Measurements from ENCODE around the gene DAAM2. TPM values are rescaled to one million over a fixed set of nuclear protein-coding genes. Genes with fewer than 3 reads are reported as not detected.

Gene DAAM2
- total RNA-seq, 2 donors from 2014 or later, result not detected

DNA sequence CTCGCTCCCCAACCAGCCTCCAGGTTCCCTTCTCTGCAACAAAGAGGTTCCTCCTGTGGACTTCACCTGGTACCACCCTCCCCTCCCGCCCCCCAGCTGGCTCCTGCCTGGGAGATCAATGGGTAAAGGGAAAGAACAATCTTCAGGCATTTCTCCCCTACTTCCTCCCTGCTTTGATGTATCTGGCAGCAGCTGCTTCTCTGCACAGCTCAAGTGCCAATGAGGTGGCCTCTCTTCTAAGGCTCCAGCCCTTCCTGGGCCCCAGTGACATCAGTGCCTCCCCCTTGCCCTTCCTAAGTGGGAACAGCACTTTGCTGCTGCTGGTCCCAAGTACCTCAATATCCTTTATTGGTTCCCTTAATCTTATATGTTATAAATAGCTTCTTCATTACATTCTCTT lies 118.6 kb downstream of the DAAM2 start:
- no peaks in the 10 kb centered on the region for H3K9me3 Mint-ChIP-seq
- H3K4me3 Mint-ChIP-seq, result no peak overlapping the region
- no peak overlapping the region for H3K27ac Mint-ChIP-seq
- ATAC-seq, result no peak
- no peaks in the 10 kb centered on the region for H3K36me3 Mint-ChIP-seq
- no peak for DNase-seq (ENCODE audit: low spot score)
- H3K4me1 Mint-ChIP-seq (ENCODE audit: low read depth in 2 of 2), result no peaks in the 10 kb centered on the region
- no peaks in the 10 kb centered on the region for H3K27me3 Mint-ChIP-seq

DNA sequence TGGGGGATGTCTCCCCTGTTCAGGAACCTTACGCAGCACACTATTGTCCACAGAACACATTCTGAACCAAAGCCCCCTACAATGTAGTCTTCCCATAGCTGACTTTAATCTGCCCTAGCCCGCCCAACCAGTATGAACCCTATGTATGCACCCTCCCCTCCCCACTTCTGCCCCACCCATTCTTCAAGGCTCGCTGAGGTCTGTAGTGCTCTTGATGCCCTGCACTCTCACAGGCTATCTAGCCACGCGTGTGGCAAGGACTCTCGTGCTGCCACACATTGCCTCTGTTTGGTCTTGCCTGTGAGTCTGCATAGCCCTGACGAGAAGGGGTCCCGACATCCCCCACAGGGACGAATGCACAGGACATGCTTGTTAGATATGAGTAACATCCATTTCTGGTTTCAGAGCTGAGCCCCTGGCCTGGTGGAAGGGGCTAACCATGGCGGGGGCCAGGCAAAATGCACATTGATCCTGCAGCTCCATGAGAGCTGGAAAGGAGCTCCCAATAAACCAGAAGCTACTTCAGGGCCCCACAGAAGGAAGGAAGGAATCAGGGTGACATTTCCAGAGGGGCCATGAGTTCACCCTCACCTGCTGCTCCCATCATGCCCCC lies 119.4 kb downstream of the DAAM2 start:
- Mint-ChIP-seq H3K36me3 (no peaks in the 10 kb centered on the region), H3K9me3 (no peaks in the 10 kb centered on the region), H3K4me3 (no peak overlapping the region), H3K27me3 (no peaks in the 10 kb centered on the region), H3K4me1 (ENCODE audit: low read depth in 2 of 2) (no peaks in the 10 kb centered on the region), H3K27ac (no peak overlapping the region)
- no peak for ATAC-seq
- DNase-seq (ENCODE audit: low spot score), result no peak

DNA sequence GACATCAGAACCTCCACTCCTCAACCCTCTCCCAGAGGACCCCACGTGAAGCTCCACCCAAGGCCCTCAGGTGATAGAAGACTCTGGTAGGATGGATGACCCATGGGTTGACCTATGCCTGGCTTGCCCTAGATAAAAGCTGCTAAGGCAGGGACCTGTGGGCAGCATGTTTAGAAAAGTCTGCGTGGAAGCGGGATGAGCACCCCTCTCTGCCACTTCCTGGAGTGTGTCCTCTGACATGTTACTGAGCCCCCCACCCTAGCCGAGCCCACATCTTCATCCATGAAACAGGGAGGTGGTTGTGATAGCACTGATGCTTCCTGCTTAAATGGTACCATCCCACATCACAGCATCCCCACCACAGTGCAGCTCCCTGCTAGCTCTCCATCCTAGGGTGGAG lies 120.3 kb downstream of the DAAM2 start:
- H3K4me1 Mint-ChIP-seq (ENCODE audit: low read depth in 2 of 2), result no peaks in the 10 kb centered on the region
- H3K27ac Mint-ChIP-seq, result no peak overlapping the region
- H3K9me3 Mint-ChIP-seq, result no peaks in the 10 kb centered on the region
- no peaks in the 10 kb centered on the region for H3K36me3 Mint-ChIP-seq
- peaks cover 0 to 3% of the 10 kb centered on the region in 2 donors for H3K27me3 Mint-ChIP-seq
- ATAC-seq, result no peak
- no peak overlapping the region for H3K4me3 Mint-ChIP-seq
- no peak for DNase-seq (ENCODE audit: low spot score)

DNA sequence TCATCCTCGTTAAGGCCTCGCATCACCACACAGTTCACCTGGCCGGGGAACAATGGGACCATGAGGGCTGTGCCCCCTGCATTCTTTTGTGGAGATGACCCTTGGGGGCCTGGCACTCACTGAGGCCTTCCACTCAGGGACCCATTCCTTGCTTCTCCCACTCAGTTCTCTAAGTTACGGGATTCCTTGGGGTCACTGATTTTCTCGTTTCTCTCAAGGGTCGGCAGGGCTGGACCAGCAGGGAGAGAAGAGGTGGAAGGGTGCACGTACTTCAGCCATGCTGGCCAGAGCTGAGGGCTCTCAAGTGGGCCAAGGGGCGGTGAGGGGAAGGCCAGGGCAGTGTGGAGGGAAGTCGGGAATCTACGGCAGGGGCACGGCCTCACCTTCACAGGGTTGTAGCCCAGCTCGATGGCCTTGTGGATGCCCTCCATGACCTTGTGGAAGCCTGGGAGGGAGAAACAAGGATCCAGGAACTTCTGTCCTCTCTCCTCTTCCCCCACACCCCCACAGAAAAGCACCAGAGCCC lies 121.3 kb downstream of the DAAM2 start:
- Mint-ChIP-seq H3K9me3 (no peaks in the 10 kb centered on the region), H3K4me1 (ENCODE audit: low read depth in 2 of 2) (no peaks in the 10 kb centered on the region), H3K27me3 (peaks cover 0 to 4% of the 10 kb centered on the region in 2 donors), H3K36me3 (no peaks in the 10 kb centered on the region), H3K4me3 (no peak overlapping the region), H3K27ac (no peak overlapping the region)
- DNase-seq (ENCODE audit: low spot score) (no peak), ATAC-seq (no peak)

DNA sequence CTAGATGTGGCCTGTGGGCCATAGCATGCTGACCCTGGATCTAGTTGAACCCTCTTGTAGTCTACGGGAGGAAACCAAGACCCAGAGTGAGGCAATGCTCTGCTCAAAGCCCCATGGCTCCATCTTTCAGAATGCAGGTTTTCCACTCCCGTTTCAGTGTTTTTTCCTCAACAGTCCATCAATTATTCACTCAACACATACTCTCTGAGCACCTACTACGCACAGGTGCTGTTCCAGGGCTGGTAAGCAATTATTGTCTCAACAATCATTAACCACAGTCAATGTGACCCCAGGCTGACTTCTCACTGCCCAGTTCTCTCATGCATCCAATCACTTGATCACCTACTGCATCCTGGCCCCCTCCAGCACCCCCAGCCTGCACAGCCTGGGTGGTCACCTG lies 122.1 kb downstream of the DAAM2 start:
- Mint-ChIP-seq H3K36me3 (no peaks in the 10 kb centered on the region), H3K9me3 (no peaks in the 10 kb centered on the region), H3K27me3 (peaks cover 0 to 4% of the 10 kb centered on the region in 2 donors), H3K27ac (no peak overlapping the region), H3K4me3 (no peak overlapping the region), H3K4me1 (ENCODE audit: low read depth in 2 of 2) (no peaks in the 10 kb centered on the region)
- DNase-seq (ENCODE audit: low spot score) (no peak), ATAC-seq (no peak)

DNA sequence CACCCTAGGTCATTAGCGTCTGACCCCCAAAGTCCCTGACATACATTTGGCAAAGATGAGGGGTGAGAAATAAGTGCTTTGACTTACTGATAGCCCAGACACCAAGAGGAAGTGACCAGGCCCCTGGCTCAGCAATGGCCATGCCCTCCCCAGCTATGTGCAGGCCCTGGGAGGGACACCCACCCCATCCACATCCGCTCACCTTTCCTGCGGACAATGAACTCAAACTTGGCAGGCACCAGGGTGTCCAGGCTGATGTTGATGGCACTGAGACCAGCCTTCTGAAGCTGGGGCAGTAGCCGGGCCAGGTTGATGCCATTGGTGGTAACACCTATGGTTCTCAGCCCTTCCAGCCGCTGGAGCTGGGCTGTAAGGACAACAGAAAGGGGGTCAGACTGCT lies 123.7 kb downstream of the DAAM2 start:
- no peak for ATAC-seq
- Mint-ChIP-seq H3K36me3 (no peaks in the 10 kb centered on the region), H3K27me3 (peaks cover 0 to 4% of the 10 kb centered on the region in 2 donors), H3K4me3 (no peak overlapping the region), H3K9me3 (no peaks in the 10 kb centered on the region), H3K27ac (no peak overlapping the region), H3K4me1 (ENCODE audit: low read depth in 2 of 2) (no peaks in the 10 kb centered on the region)
- DNase-seq (ENCODE audit: low spot score), result no peak

DNA sequence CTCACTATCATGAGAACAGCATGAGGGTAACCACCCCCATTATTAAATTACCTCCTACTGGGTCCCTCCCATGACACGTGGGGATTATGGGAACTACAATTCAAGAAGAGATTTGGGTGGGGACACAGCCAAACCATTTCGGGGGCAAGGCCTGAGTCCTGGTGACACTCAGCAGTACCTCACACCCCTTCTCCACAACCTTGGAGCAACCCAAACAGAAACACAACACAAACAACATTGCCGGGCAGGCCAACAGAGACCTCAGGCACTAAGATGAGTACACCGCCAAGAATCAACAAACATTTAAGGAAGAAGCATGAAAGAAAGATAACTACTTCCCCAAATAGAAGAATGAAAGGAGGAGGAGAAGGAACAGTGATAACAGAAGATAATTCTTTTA lies 125.2 kb downstream of the DAAM2 start:
- ATAC-seq (no peak), DNase-seq (ENCODE audit: low spot score) (no peak)
- Mint-ChIP-seq H3K27me3 (peaks cover 0 to 4% of the 10 kb centered on the region in 2 donors), H3K4me1 (ENCODE audit: low read depth in 2 of 2) (no peaks in the 10 kb centered on the region), H3K27ac (no peak overlapping the region), H3K36me3 (no peaks in the 10 kb centered on the region), H3K9me3 (no peaks in the 10 kb centered on the region), H3K4me3 (no peak overlapping the region)

DNA sequence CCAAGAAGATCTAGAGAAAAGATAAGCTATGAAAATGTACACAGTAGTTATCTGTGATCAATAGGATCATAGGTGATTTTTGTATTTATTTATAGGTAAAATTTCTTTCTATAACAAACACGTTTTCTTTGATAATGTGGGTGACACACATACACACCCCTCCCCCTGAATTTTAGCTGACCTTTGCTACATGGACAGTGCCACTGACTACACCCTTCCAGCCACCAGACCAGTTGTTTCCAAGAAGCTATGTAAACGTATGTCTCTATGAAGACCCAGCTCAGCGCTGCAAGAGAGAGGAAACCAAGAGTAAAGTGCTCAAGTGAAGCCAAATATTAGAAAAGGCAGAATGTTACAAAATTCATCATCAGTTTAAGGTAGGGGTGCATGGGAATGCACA lies 125.8 kb downstream of the DAAM2 start:
- Mint-ChIP-seq H3K27ac (no peak overlapping the region), H3K27me3 (peaks cover 0 to 4% of the 10 kb centered on the region in 2 donors), H3K36me3 (no peaks in the 10 kb centered on the region), H3K4me3 (no peak overlapping the region), H3K9me3 (no peaks in the 10 kb centered on the region), H3K4me1 (ENCODE audit: low read depth in 2 of 2) (no peaks in the 10 kb centered on the region)
- no peak for ATAC-seq
- DNase-seq (ENCODE audit: low spot score), result no peak

DNA sequence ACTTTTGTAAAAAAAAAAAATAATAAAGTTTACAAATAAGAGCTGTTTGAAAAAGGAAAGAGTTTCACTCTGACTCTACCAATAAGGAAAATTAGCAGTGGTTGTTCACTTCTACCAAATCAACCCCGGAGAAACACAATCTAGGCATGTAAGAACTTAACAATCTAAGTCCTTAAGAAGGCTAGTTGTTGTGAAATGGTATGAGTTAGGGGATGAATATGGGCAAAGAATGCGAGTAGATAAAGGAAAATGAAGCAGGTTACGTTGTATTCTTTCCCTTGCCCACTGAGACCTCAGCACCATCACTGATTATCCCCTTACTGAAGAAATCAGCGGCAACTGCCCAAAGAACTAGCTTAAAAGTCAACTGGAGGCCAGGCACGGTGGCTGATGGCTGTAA lies 126.7 kb downstream of the DAAM2 start:
- H3K27me3 Mint-ChIP-seq, result peaks cover 0 to 4% of the 10 kb centered on the region in 2 donors
- no peaks in the 10 kb centered on the region for H3K9me3 Mint-ChIP-seq
- no peak for DNase-seq (ENCODE audit: low spot score)
- no peaks in the 10 kb centered on the region for H3K36me3 Mint-ChIP-seq
- no peak overlapping the region for H3K4me3 Mint-ChIP-seq
- H3K27ac Mint-ChIP-seq, result no peak overlapping the region
- no peak for ATAC-seq
- no peaks in the 10 kb centered on the region for H3K4me1 Mint-ChIP-seq (ENCODE audit: low read depth in 2 of 2)

DNA sequence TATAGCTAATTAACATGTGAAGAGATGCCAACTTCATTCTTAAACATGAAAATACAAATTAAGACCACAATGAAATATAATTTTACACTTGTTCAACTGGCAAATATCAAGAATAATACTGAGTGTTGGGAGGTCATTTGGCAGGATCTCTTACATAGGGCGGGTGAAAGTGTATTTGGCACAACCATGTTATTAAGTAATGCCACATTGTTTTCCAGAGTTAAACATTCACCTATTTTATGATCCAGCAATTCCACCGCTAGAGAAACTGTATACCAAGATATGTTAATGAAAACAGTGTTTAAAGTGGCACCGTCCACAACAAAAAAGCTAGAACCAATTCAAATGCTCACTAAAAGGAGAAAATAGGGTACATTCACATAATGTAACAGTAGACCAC lies 128.0 kb downstream of the DAAM2 start:
- Mint-ChIP-seq H3K4me1 (ENCODE audit: low read depth in 2 of 2) (no peaks in the 10 kb centered on the region), H3K27me3 (peaks cover 0 to 4% of the 10 kb centered on the region in 2 donors), H3K36me3 (no peaks in the 10 kb centered on the region), H3K4me3 (no peak overlapping the region), H3K9me3 (no peaks in the 10 kb centered on the region), H3K27ac (no peak overlapping the region)
- no peak for DNase-seq (ENCODE audit: low spot score)
- no peak for ATAC-seq

DNA sequence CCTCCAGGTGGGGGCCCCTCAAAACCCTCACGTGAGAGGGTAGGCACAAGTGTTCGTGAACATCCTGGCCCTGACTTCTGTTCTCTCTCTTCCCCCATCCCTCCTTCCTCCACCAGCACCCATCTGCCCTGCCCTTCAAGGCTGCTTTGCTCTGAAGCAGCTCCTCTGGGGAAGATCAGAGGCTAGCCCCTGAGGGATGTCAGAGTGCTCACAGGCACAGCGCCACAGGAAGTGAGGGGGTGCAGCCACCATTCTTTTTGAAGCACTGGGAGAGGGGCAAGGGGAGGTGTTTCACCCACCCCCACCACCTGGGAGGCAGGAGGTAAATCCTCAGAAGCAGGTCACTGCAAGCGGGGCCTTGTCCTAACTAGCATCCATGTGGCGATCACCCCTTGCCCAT lies 130.6 kb downstream of the DAAM2 start:
- no peak for DNase-seq (ENCODE audit: low spot score)
- H3K36me3 Mint-ChIP-seq, result no peaks in the 10 kb centered on the region
- ATAC-seq, result no peak
- peaks cover 5 to 6% of the 10 kb centered on the region in 2 donors for H3K4me1 Mint-ChIP-seq (ENCODE audit: low read depth in 2 of 2)
- H3K9me3 Mint-ChIP-seq, result peaks cover 5% of the 10 kb centered on the region
- no peaks in the 10 kb centered on the region for H3K27me3 Mint-ChIP-seq
- H3K27ac Mint-ChIP-seq, result no peak overlapping the region
- no peak overlapping the region for H3K4me3 Mint-ChIP-seq

DNA sequence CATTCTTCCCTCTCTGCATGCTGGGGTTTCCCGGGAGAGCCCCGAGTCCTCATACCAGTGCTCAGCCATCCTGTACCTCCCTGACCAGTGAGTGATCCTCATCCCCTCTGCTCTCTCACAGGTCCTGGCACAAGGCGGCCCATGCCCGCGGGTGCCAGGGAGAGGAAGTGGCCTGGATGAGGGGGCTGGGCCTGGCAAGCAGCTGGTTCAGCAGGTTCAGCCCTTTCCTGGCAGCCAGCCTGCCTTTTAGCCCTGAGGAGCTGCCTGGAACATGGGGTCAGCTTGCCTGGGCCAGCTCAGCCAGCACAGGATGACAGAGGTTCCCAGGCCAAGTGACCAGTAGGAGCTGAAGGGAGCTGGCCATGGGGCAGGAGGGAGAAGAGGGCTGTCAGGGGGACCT lies 131.2 kb downstream of the DAAM2 start:
- Mint-ChIP-seq H3K9me3 (peaks cover 5% of the 10 kb centered on the region), H3K36me3 (no peaks in the 10 kb centered on the region), H3K27me3 (no peaks in the 10 kb centered on the region), H3K4me1 (ENCODE audit: low read depth in 2 of 2) (peaks cover 5 to 6% of the 10 kb centered on the region in 2 donors), H3K4me3 (no peak overlapping the region), H3K27ac (no peak overlapping the region)
- DNase-seq (ENCODE audit: low spot score), result no peak
- ATAC-seq, result peak; percentile 34 to 40

DNA sequence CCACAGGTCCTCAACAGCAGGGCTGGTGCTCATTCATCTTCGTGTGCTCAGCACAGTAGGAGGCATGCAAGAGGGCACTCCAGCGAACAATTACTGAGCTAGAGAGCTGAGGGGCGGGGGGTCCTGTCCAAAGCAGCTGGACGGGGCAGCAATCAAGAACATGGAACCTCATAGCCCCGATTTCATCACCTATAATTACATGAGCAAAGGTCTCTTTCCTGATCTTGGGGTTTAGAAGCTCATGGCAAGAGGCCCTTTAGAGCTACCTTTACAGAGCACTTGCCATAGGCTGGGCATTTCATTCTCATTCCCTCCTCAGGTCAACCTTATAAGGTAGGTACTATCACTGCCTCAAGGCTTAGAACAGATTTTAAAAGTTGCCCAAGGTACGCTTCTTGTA lies 131.7 kb downstream of the DAAM2 start:
- H3K27ac Mint-ChIP-seq, result no peak overlapping the region
- peaks cover 5 to 6% of the 10 kb centered on the region in 2 donors for H3K4me1 Mint-ChIP-seq (ENCODE audit: low read depth in 2 of 2)
- H3K9me3 Mint-ChIP-seq, result peaks cover 5% of the 10 kb centered on the region
- H3K4me3 Mint-ChIP-seq, result no peak overlapping the region
- ATAC-seq (peak in 1 of 2 donors; percentile 19), DNase-seq (ENCODE audit: low spot score) (no peak)
- H3K36me3 Mint-ChIP-seq, result no peaks in the 10 kb centered on the region
- no peaks in the 10 kb centered on the region for H3K27me3 Mint-ChIP-seq

DNA sequence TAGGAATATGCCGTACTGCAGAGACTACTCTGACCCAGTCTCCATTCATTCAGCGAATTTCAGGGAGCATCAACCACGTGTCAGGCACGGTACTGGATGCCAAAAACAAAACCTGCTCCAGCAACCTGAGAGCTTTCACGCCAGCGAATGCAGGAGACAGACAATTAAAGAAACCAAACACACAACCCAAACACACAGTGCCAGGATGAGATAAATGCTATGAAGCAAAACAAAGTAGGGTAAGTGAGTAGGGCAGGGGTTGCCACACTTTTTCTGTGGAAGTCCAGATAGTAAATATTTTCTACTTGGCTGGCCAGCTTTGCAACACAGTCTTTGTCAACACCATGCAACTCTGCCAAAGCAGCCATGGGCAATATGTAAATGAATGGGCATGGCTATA lies 132.1 kb downstream of the DAAM2 start:
- H3K36me3 Mint-ChIP-seq, result no peaks in the 10 kb centered on the region

More for the DNA sequence above, 132.1 kb downstream of the DAAM2 start:
- ATAC-seq (no peak), DNase-seq (ENCODE audit: low spot score) (no peak)
- Mint-ChIP-seq H3K4me1 (ENCODE audit: low read depth in 2 of 2) (peaks cover 5 to 6% of the 10 kb centered on the region in 2 donors), H3K27ac (no peak overlapping the region), H3K27me3 (no peaks in the 10 kb centered on the region), H3K9me3 (peaks cover 5% of the 10 kb centered on the region), H3K4me3 (no peak overlapping the region)

All from natural killer cell treated with Interleukin-12 subunit alpha and Interleukin-12 subunit beta and Interleukin-15 and Interleukin-18, amount 100 ng/mL, for 72 hours (primary cell).